Astrocyte of the cerebellum (primary cell): ENCODE results near the gene PSMB11.
A peak's percentile ranks its signal among the peaks of the same experiment; 100 is the strongest.

Experiments used
- DNase-seq: peaks from one replicate; pipeline ENCODE4 v3.0.0-alpha.2; 2011; ENCODE audit warnings: low read depth
- H3K4me3 ChIP-seq: 2 replicates; pipeline ENCODE4 v1.5.1; 2011; ENCODE audit warnings: mild to moderate bottlenecking, low read depth, low read length, moderate library complexity
- CTCF ChIP-seq: IDR thresholded peaks from 2 replicates; pipeline ENCODE4 v1.5.1; 2012; ENCODE audit warnings: low read length, low read depth, moderate library complexity, mild to moderate bottlenecking; ENCODE audit errors: missing control alignments
- in situ Hi-C: cut with HindIII; loops from 2 replicates; pipeline ENCODE4 v1.10.0; 2017; ENCODE audit warnings: low sequenced_read_pairs

PSMB11 gene

GRCh38 chr14:23078692-23079116 is 36.7 kb downstream of the PSMB11 start:
- DNase-seq, result peak; percentile 55
- peak; percentile 6 for TF ChIP-seq CTCF
- in situ Hi-C loops, result no loop called here
- no peak overlapping the region for H3K4me3 ChIP-seq

GRCh38 chr14:23079716-23080115 is 37.7 kb downstream of the PSMB11 start:
- in situ Hi-C loops, result no loop called here
- TF ChIP-seq CTCF, result no peak
- no peak for DNase-seq
- no peak overlapping the region for H3K4me3 ChIP-seq

- no peak overlapping the region for H3K4me3 ChIP-seq
- TF ChIP-seq CTCF, result no peak
- no peak for DNase-seq
- in situ Hi-C loops, result no loop called here
Observed at GRCh38 chr14:23080474-23080873, 38.5 kb downstream of the PSMB11 start.

- no peak for DNase-seq
- no peak overlapping the region for H3K4me3 ChIP-seq
- no peak for TF ChIP-seq CTCF
- in situ Hi-C loops, result no loop called here
Observed at GRCh38 chr14:23085458-23085857, 43.4 kb downstream of the PSMB11 start.

- TF ChIP-seq CTCF, result no peak
- no peak for DNase-seq
- no peak overlapping the region for H3K4me3 ChIP-seq
- in situ Hi-C loops, result no loop called here
Observed at GRCh38 chr14:23086565-23086964, 44.6 kb downstream of the PSMB11 start.

GRCh38 chr14:23089498-23090253 is 47.7 kb downstream of the PSMB11 start:
- TF ChIP-seq CTCF, result no peak
- no peak overlapping the region for H3K4me3 ChIP-seq
- in situ Hi-C loops, result loop anchor here (5.0 to 10.0 kb wide), 2 partner anchors 85 to 98 kb away; no protein-coding TSS in a partner anchor
- DNase-seq, result no peak
